Measurements from ENCODE around the gene NTNG1. TPM values are rescaled to one million over a fixed set of nuclear protein-coding genes. Genes with fewer than 3 reads are reported as not detected.

NTNG1 gene
- total and polyA plus RNA-seq, 2 of the 13 experiments (the other 11 are each of a cell fraction or from before 2014, with no cell fraction given): not detected

- no peak for ATAC-seq
- ChIA-PET POLR2A (no interaction called here), CTCF (ENCODE audit: low intra/inter-chr PET ratio, low total read pairs) (no interaction called here)
- H3K79me2 ChIP-seq (ENCODE audit: insufficient read depth, low read length): no peaks in the 10 kb centered on the region
- no peak for DNase-seq (ENCODE audit: low spot score)
- intact Hi-C loops (cut with micrococcal nuclease; ENCODE audit: unreplicated experiment): no loop called here
- TF ChIP-seq ZSCAN31 (CRISPR knock-in tag; IDR thresholded peaks at IDR 0.05; ENCODE audit: low read depth): no peak
- no peak for TF ChIP-seq ZFP36L2 (CRISPR knock-in tag; IDR thresholded peaks at IDR 0.05)
- no peak for TF ChIP-seq ZEB1 (IDR thresholded peaks at IDR 0.05; ENCODE audit: insufficient replicate concordance, low read depth)
- no peak for TF ChIP-seq ZBTB40 (IDR thresholded peaks at IDR 0.05)
- no peak for TF ChIP-seq ZBTB40 (CRISPR knock-in tag; IDR thresholded peaks at IDR 0.05)
- TF ChIP-seq PPARG (CRISPR knock-in tag; conservative IDR thresholded peaks at IDR 0.05): no peak
- no peak for TF ChIP-seq ZNF557 (CRISPR knock-in tag; IDR thresholded peaks at IDR 0.05)
- no peak for TF ChIP-seq NRL (CRISPR knock-in tag; IDR thresholded peaks at IDR 0.05; ENCODE audit: borderline replicate concordance)
- no peak for TF ChIP-seq MTA1 (CRISPR knock-in tag; IDR thresholded peaks at IDR 0.05; ENCODE audit: borderline replicate concordance)
- no peak for TF ChIP-seq SETDB1 (CRISPR knock-in tag; IDR thresholded peaks at IDR 0.05; ENCODE audit: borderline replicate concordance)
- no peak for TF ChIP-seq HINFP (CRISPR knock-in tag; IDR thresholded peaks at IDR 0.05; ENCODE audit: low read depth)
- no peak for TF ChIP-seq MED8 (CRISPR knock-in tag; IDR thresholded peaks at IDR 0.05; ENCODE audit: insufficient replicate concordance)
- no peaks in the 10 kb centered on the region for H3K4me1 ChIP-seq (ENCODE audit: insufficient read depth, low read length)
- H2AFZ ChIP-seq (ENCODE audit: low read length): no peak overlapping the region
- no peaks in the 10 kb centered on the region for H3K9me3 ChIP-seq (ENCODE audit: low read length)
- no peak for FAIRE-seq
- H3K27me3 ChIP-seq (ENCODE audit: control insufficient read depth in 1 of 2, insufficient read depth in 2 of 2, low read length in 2 of 2): no peaks in the 10 kb centered on the region
- no peaks in the 10 kb centered on the region for H4K20me1 ChIP-seq (ENCODE audit: insufficient read depth, low read length)
- H3K4me2 ChIP-seq (ENCODE audit: low read depth, low read length): no peak overlapping the region
- H3K4me3 ChIP-seq (replicated peaks in 1 of 3; ENCODE audit: insufficient read depth in 1 of 3, low read depth in 2 of 3, low read length in 3 of 3): no peak overlapping the region
- no peaks in the 10 kb centered on the region for H3K36me3 ChIP-seq (replicated peaks in 1 of 2; ENCODE audit: control insufficient read depth in 1 of 2, insufficient read depth in 2 of 2, low read length in 2 of 2)
- 0% methylated on average over 2 of the region's 2 CpGs for WGBS (ENCODE audit: low lambda C conversion rate)
- in situ Hi-C loops (cut with HindIII; ENCODE audit: extremely low pct_ligation_motif_present, low pct_unique_long_range_greater_than_20kb): no loop called here
- no TSS peak for BruUV-seq (replicated peaks)
- H3K9ac ChIP-seq (ENCODE audit: insufficient read depth, low read depth, low read length): no peak overlapping the region
- H3K27ac ChIP-seq (ENCODE audit: extremely low read length, insufficient read depth, low read length): no peak overlapping the region
Measured at GRCh38 chr1:107096690-107097089, 44.1 kb upstream of the NTNG1 start.
